H1 (cell line): Measurements from ENCODE around the gene FBN3. TPM values are rescaled to one million over a fixed set of nuclear protein-coding genes. Genes with fewer than 3 reads are reported as not detected.

Source experiments
- CTCF ChIA-PET: fragments of 300-600 bp; sonication (Branson Sonifier 250); formaldehyde crosslinking; loops from one replicate; lab custom pipeline; 2021; ENCODE audit not compliant: partially characterized antibody; lab: Charles Lee
- POLR2A ChIA-PET: fragments of 300-600 bp; sonication (Branson Sonifier 250); formaldehyde crosslinking; loops from one replicate; lab custom pipeline; 2021; ENCODE audit warnings: inconsistent platforms; ENCODE audit not compliant: partially characterized antibody; lab: Charles Lee
- DNase-seq, 2 experiments: peaks; one replicate each; pipeline versions ENCODE4 v3.0.0 to v3.0.0-alpha.2; 2010 to 2022; ENCODE audit warnings: low spot score in 2 of 2, low read depth in 1 of 2, mixed read lengths in 1 of 2
- FAIRE-seq: peaks from 2 replicates; lab custom pipeline; 2011; peaks lifted over from hg19 to GRCh38; lab: Jason Lieb, UNC
- H2AFZ ChIP-seq: 2 replicates; pipeline ENCODE4 v1.8.1; 2012; ENCODE audit warnings: low read length, inconsistent platforms
- H2AK5ac ChIP-seq: 2 replicates; pipeline ENCODE4 v1.6.1; 2013; ENCODE audit warnings: low read depth, low read length
- H2BK120ac ChIP-seq: replicated peaks from 2 replicates; pipeline ENCODE3; 2013; ENCODE audit warnings: low read depth, low read length, inconsistent platforms
- H2BK12ac ChIP-seq: 2 replicates; pipeline ENCODE4 v1.6.1; 2013; ENCODE audit warnings: low read depth, low read length
- H2BK15ac ChIP-seq: 2 replicates; pipeline ENCODE4 v1.6.1; 2013; ENCODE audit warnings: low read length
- H2BK20ac ChIP-seq: 2 replicates; pipeline ENCODE4 v1.6.1; 2013; ENCODE audit warnings: low read length
- H2BK5ac ChIP-seq: 2 replicates; pipeline ENCODE4 v1.6.1; 2013; ENCODE audit warnings: low read depth, low read length
- H3K14ac ChIP-seq: 2 replicates; pipeline ENCODE4 v1.6.1; 2013; ENCODE audit warnings: inconsistent platforms; ENCODE audit not compliant: insufficient read length
- H3K18ac ChIP-seq: 2 replicates; pipeline ENCODE4 v1.6.1; 2013; ENCODE audit warnings: low read length; ENCODE audit errors: extremely low read depth
- H3K23ac ChIP-seq: 2 replicates; pipeline ENCODE4 v1.6.1; 2013; ENCODE audit warnings: inconsistent platforms; ENCODE audit not compliant: insufficient read length
- H3K23me2 ChIP-seq: 2 replicates; pipeline ENCODE4 v1.6.1; 2013; ENCODE audit warnings: low read depth, low read length
- H3K27ac ChIP-seq: 2 replicates; pipeline ENCODE4 v1.6.1; 2011; ENCODE audit warnings: low read depth, low read length, inconsistent platforms
- H3K27me3 ChIP-seq, 4 experiments: replicated peaks in 1 of 4; 1 replicate in 1 of 4; 2 replicates in 3 of 4; pipeline versions ENCODE4 v1.6.1 to v1.8.1; 2011 to 2013; ENCODE audit warnings: low read length in 3 of 4, mild to moderate bottlenecking in 3 of 4, inconsistent platforms in 2 of 4, mixed read lengths in 2 of 4, moderate library complexity in 1 of 4; ENCODE audit not compliant: control insufficient read depth in 3 of 4, insufficient read depth in 3 of 4; ENCODE audit errors: extremely low read depth in 1 of 4
- H3K36me3 ChIP-seq, 4 experiments: 2 replicates each; pipeline versions ENCODE4 v1.6.1 to v1.8.1; 2011 to 2013; ENCODE audit warnings: mild to moderate bottlenecking in 4 of 4, low read length in 3 of 4, moderate library complexity in 2 of 4, control low read depth in 1 of 4, inconsistent platforms in 1 of 4; ENCODE audit not compliant: insufficient read depth in 4 of 4, control insufficient read depth in 2 of 4
- H3K4ac ChIP-seq: replicated peaks from 2 replicates; pipeline ENCODE3; 2013; ENCODE audit warnings: low read length, low read depth, mixed read lengths, inconsistent platforms; ENCODE audit not compliant: insufficient read length
- H3K4me1 ChIP-seq, 4 experiments: replicated peaks in 1 of 4; 1 replicate in 1 of 4; 2 replicates in 3 of 4; pipeline versions ENCODE4 v1.6.1 to v1.8.1; 2011 to 2013; ENCODE audit warnings: low read length in 3 of 4, inconsistent platforms in 2 of 4, mixed read lengths in 1 of 4; ENCODE audit not compliant: insufficient read depth in 4 of 4, control insufficient read depth in 3 of 4
- H3K4me2 ChIP-seq, 2 experiments: 2 replicates each; pipeline versions ENCODE4 v1.6.1 to v1.8.1; 2011 to 2013; ENCODE audit warnings: low read depth in 2 of 2, low read length in 2 of 2, control low read depth in 1 of 2, inconsistent platforms in 1 of 2, mild to moderate bottlenecking in 1 of 2; ENCODE audit not compliant: insufficient read depth in 1 of 2
- H3K4me3 ChIP-seq, 4 experiments: fragments of 200-600, 300-600 bp in 1 of 4; sonication (generic), shearing (Covaris generic), sonication (Bioruptor Twin) in 1 of 4; 2 replicates each; pipeline versions ENCODE4 v1.5.1 to v1.8.1; 2011 to 2016; ENCODE audit warnings: low read length in 4 of 4, low read depth in 3 of 4, control low read depth in 2 of 4, inconsistent platforms in 2 of 4, mild to moderate bottlenecking in 2 of 4, mixed read lengths in 1 of 4, moderate library complexity in 1 of 4; ENCODE audit not compliant: insufficient read depth in 2 of 4; ENCODE audit errors: extremely low read depth in 1 of 4
- H3K56ac ChIP-seq: replicated peaks from 2 replicates; pipeline ENCODE3; 2013; ENCODE audit warnings: low read depth, mild to moderate bottlenecking, mixed read lengths, low read length, inconsistent platforms; ENCODE audit not compliant: insufficient read length
- H3K79me1 ChIP-seq: 2 replicates; pipeline ENCODE4 v1.6.1; 2013; ENCODE audit warnings: low read depth, low read length, control low read depth
- H3K79me2 ChIP-seq, 2 experiments: 2 replicates each; pipeline versions ENCODE4 v1.6.1 to v1.8.1; 2012 to 2013; ENCODE audit warnings: low read length in 2 of 2, mild to moderate bottlenecking in 2 of 2, inconsistent platforms in 1 of 2; ENCODE audit not compliant: insufficient read depth in 2 of 2, control insufficient read depth in 1 of 2
- H3K9ac ChIP-seq, 4 experiments: replicated peaks in 1 of 4; 1 replicate in 1 of 4; 2 replicates in 3 of 4; pipeline versions ENCODE4 v1.6.1 to v1.8.1; 2011 to 2013; ENCODE audit warnings: low read depth in 3 of 4, low read length in 3 of 4, control low read depth in 2 of 4, mild to moderate bottlenecking in 2 of 4, moderate library complexity in 2 of 4, inconsistent platforms in 1 of 4; ENCODE audit errors: extremely low read depth in 1 of 4
- H3K9me3 ChIP-seq, 2 experiments: 2 replicates each; pipeline versions ENCODE4 v1.6.1 to v1.8.1; 2012 to 2013; ENCODE audit warnings: mild to moderate bottlenecking in 2 of 2, moderate library complexity in 2 of 2, control low read depth in 1 of 2, inconsistent platforms in 1 of 2, low read depth in 1 of 2, low read length in 1 of 2, mixed read lengths in 1 of 2; ENCODE audit not compliant: insufficient read depth in 2 of 2
- H4K20me1 ChIP-seq, 2 experiments: replicated peaks in 1 of 2; 2 replicates each; pipeline versions ENCODE3 to v1.8.1; 2011 to 2013; ENCODE audit warnings: inconsistent platforms in 2 of 2, low read length in 2 of 2, mild to moderate bottlenecking in 1 of 2; ENCODE audit not compliant: insufficient read depth in 2 of 2, control insufficient read depth in 1 of 2
- H4K5ac ChIP-seq: 2 replicates; pipeline ENCODE4 v1.6.1; 2013; ENCODE audit warnings: low read length, low read depth, mixed read lengths, inconsistent platforms; ENCODE audit not compliant: insufficient read length
- H4K8ac ChIP-seq: 2 replicates; pipeline ENCODE4 v1.8.0; 2013; ENCODE audit warnings: mild to moderate bottlenecking, moderate library complexity, low read length, inconsistent platforms; ENCODE audit not compliant: insufficient read depth; ENCODE audit errors: extremely low read depth
- H4K91ac ChIP-seq: replicated peaks from 2 replicates; pipeline ENCODE3; 2013; ENCODE audit warnings: low read length, mixed read lengths, inconsistent platforms; ENCODE audit not compliant: insufficient read length
- CHD2 ChIP-seq: IDR thresholded peaks from 2 replicates; pipeline ENCODE4 v1.6.1; 2012; ENCODE audit warnings: low read length, improper control_type of control experiment
- CTCF ChIP-seq, 3 experiments: IDR thresholded peaks; 1 replicate in 2 of 3; 2 replicates in 1 of 3; pipeline versions ENCODE4 v1.5.1 to v1.6.1; 2011; ENCODE audit warnings: low read length in 3 of 3, mild to moderate bottlenecking in 3 of 3, inconsistent platforms in 2 of 3, low read depth in 1 of 3, moderate library complexity in 1 of 3; ENCODE audit not compliant: insufficient read depth in 1 of 3; ENCODE audit errors: control extremely low read depth in 1 of 3
- HDAC6 ChIP-seq: IDR thresholded peaks from one replicate; pipeline ENCODE4 v1.7.1; 2012; ENCODE audit warnings: low read depth, mild to moderate bottlenecking, inconsistent platforms, low read length, moderate library complexity
- JUND ChIP-seq: IDR thresholded peaks from 2 replicates; pipeline ENCODE4 v1.6.1; 2011; ENCODE audit warnings: mild to moderate bottlenecking, improper control_type of control experiment, low read length
- KDM5A ChIP-seq: fragments of 200-600 bp; IDR thresholded peaks from 2 replicates; pipeline ENCODE4 v1.7.1; 2012; ENCODE audit warnings: mild to moderate bottlenecking, low read length, inconsistent platforms, mixed read lengths
- PHF8 ChIP-seq: fragments of 200-600 bp; sonication (generic); conservative IDR thresholded peaks from 2 replicates; pipeline ENCODE4 v1.7.1; 2012; ENCODE audit warnings: low read depth, mild to moderate bottlenecking, inconsistent platforms, low read length, moderate library complexity
- RAD21 ChIP-seq, 2 experiments: IDR thresholded peaks in 1 of 2; conservative IDR thresholded peaks in 1 of 2; 2 replicates each; pipeline ENCODE4 v1.6.1; 2011; ENCODE audit warnings: low read depth in 2 of 2, low read length in 2 of 2, improper control_type of control experiment in 1 of 2, inconsistent platforms in 1 of 2, mild to moderate bottlenecking in 1 of 2, moderate library complexity in 1 of 2
- RXRA ChIP-seq: IDR thresholded peaks from 2 replicates; pipeline ENCODE4 v1.6.1; 2011; ENCODE audit warnings: low read depth, mild to moderate bottlenecking, low read length, moderate library complexity; ENCODE audit not compliant: insufficient read depth
- SP2 ChIP-seq: IDR thresholded peaks from 2 replicates; pipeline ENCODE4 v1.6.1; 2012; ENCODE audit warnings: mild to moderate bottlenecking, low read length, inconsistent platforms
- SRF ChIP-seq: IDR thresholded peaks from 2 replicates; pipeline ENCODE4 v1.6.1; 2011; ENCODE audit warnings: mild to moderate bottlenecking, low read depth, low read length, moderate library complexity
- TCF12 ChIP-seq: IDR thresholded peaks from 2 replicates; pipeline ENCODE4 v1.6.1; 2011; ENCODE audit warnings: low read depth, mild to moderate bottlenecking, low read length
- YY1 ChIP-seq: IDR thresholded peaks from 2 replicates; pipeline ENCODE4 v1.6.1; 2011; ENCODE audit warnings: low read depth, mild to moderate bottlenecking, low read length
- WGBS, 2 experiments: shearing (Covaris generic) in 1 of 2; methylation state at CpG; one replicate each; pipeline versions ENCODE4 v1.1.6 to v1.1.7; 2013 to 2015; ENCODE audit warnings: low lambda C conversion rate in 2 of 2, mixed read lengths in 2 of 2, inconsistent platforms in 1 of 2, low coverage in 1 of 2, missing lambda C conversion rate in 1 of 2; ENCODE audit not compliant: insufficient replicate concordance in 2 of 2, insufficient coverage in 1 of 2, insufficient read length in 1 of 2; ENCODE audit errors: extremely low coverage in 1 of 2, missing lambda C conversion rate in 1 of 2; 5-methylcytosine and 5-hydroxymethylcytosine counted together
- polyA plus RNA-seq, 7 experiments: library from polyadenylated mRNA; depleted of rRNA in 3 of 7; stranded (reverse) in 5 of 7; unstranded in 2 of 7; fragments of >200 nt in 5 of 7; fragments of 200-250 nt in 2 of 7; gene quantifications; 1 replicate in 5 of 7; 2 replicates in 1 of 7; 4 replicates in 1 of 7; pipeline versions ENCODE4 v1.2.1 to v1.2.3, GENCODE V29; 2011 to 2013; ENCODE audit warnings: missing spikeins in 2 of 7, mixed read lengths in 2 of 7
- total RNA-seq: library from RNA; stranded (reverse); fragmentation: NEBNext Ultra II Directional; extraction: Animal tissue kit (Norgen Biotek cat#: 25700); gene quantifications from 2 replicates; pipeline ENCODE4 v1.2.1, GENCODE V29; 2021

The FBN3 gene
- total and polyA plus RNA-seq, 2 of the 8 experiments (the other 6 are each of a cell fraction or from before 2014, with no cell fraction given): 37.1 to 38.7 TPM

GRCh38 chr19:8093740-8094139, 55.7 kb downstream of the FBN3 start:
- Histone ChIP-seq H4K8ac (no peak overlapping the region), H3K56ac (no peak overlapping the region), H3K23me2 (peaks cover 4% of the 10 kb centered on the region; the same call in 1 of the 2 replicates), H3K79me2 (no peaks in the 10 kb centered on the region), H4K5ac (no peak overlapping the region), H3K4me3 (no peak overlapping the region), H2BK12ac (no peak overlapping the region), H2BK20ac (no peak overlapping the region), H3K4me1 (no peaks in the 10 kb centered on the region; a peak in 1 of 7 replicates), H2BK120ac (no peak overlapping the region), H3K9me3 (peaks cover 18% of the 10 kb centered on the region in 2 experiments), H3K4ac (no peak overlapping the region), H3K36me3 (peaks cover 28 to 62% (median 55%) of the 10 kb centered on the region in 4 experiments), H3K4me2 (no peak overlapping the region), H2BK15ac (no peak overlapping the region), H2AFZ (no peak overlapping the region), H3K14ac (no peak overlapping the region), H3K23ac (no peak overlapping the region), H2BK5ac (no peak overlapping the region), H3K18ac (no peak overlapping the region), H3K27me3 (no peaks in the 10 kb centered on the region), H3K27ac (no peak overlapping the region), H3K79me1 (no peaks in the 10 kb centered on the region; the same call in none of the 2 replicates), H2AK5ac (no peak overlapping the region), H4K91ac (no peak overlapping the region), H3K9ac (no peak overlapping the region), H4K20me1 (no peaks in the 10 kb centered on the region)
- no peak for FAIRE-seq
- WGBS, 2 experiments: 100% methylated on average over 2 of the region's 2 CpGs; no CpG with 5 or more reads in 1 of the 2 experiments
- ChIA-PET POLR2A (no interaction called here), CTCF (interaction anchor here (0.6 to 1.9 kb wide), 4 partner anchors 12 to 185 kb away, joined by 3 to 6 read pairs (median 4); no protein-coding TSS in a partner anchor)
- DNase-seq: no peak
- TF ChIP-seq RAD21 (IDR thresholded peaks at IDR 0.05 in 1 of 2, conservative IDR thresholded peaks at IDR 0.05 in 1 of 2; ENCODE audit: low read depth in 2 of 2, low read length in 2 of 2) (no peak), PHF8 (no peak), KDM5A (no peak), TCF12 (no peak), HDAC6 (no peak), YY1 (no peak), SP2 (no peak), CHD2 (no peak), RXRA (no peak), JUND (no peak), CTCF (IDR thresholded peaks at IDR 0.05; ENCODE audit: control extremely low read depth in 1 of 3, insufficient read depth in 1 of 3, low read depth in 1 of 3, low read length in 3 of 3) (no peak), SRF (no peak)
